ENCODE measurements around the gene ZKSCAN8.

GRCh38 chr6:28154357-28154756 lies 12.7 kb downstream of the ZKSCAN8 start:
- TF ChIP-seq CTCF (IDR thresholded peaks at IDR 0.05 in 8 of 11, conservative IDR thresholded peaks at IDR 0.05 in 3 of 11) (no peak), POLR2AphosphoS5 (IDR thresholded peaks at IDR 0.05) (no peak), POLR2A (IDR thresholded peaks at IDR 0.05) (no peak)

Data from spleen (tissue), 7 donors.